LNCaP clone FGC (cell line): ENCODE results near the gene MS4A14.

Source experiments
- DNase-seq: peaks from one replicate; pipeline ENCODE4 v3.0.0-alpha.2; 2011; ENCODE audit warnings: low read depth
- H3K4me3 ChIP-seq: 2 replicates; pipeline ENCODE4 v1.5.1; 2011; ENCODE audit warnings: mild to moderate bottlenecking, low read depth, low read length, control low read depth
- TF ChIP-seq, protein P1 (sequence below): IDR thresholded peaks from 2 replicates; pipeline ENCODE4 v1.5.1; 2012; ENCODE audit warnings: mild to moderate bottlenecking; ENCODE audit not compliant: control insufficient read depth, insufficient read depth; ENCODE audit errors: extremely low read depth

Gene MS4A14

DNA sequence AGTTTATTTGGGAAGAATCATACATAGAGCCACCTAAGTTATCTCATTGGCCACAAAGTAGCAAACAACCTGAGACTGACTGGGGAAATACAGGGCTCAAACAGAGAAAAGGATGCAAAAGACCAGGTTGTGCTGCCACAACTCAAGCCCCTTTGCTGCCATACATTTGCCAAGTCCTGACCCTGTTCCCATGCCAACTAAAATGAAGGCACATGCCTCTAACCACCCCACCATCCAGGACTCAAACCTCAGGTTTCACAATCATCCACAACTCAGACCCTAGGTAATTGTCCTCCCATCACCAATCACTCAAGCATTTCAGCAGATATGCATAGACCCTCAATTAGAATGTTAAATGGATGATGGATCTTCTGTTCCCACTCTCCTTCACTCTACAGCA lies 58.0 kb downstream of the MS4A14 start:
- DNase-seq = no peak
- no peak overlapping the region for H3K4me3 ChIP-seq

DNA sequence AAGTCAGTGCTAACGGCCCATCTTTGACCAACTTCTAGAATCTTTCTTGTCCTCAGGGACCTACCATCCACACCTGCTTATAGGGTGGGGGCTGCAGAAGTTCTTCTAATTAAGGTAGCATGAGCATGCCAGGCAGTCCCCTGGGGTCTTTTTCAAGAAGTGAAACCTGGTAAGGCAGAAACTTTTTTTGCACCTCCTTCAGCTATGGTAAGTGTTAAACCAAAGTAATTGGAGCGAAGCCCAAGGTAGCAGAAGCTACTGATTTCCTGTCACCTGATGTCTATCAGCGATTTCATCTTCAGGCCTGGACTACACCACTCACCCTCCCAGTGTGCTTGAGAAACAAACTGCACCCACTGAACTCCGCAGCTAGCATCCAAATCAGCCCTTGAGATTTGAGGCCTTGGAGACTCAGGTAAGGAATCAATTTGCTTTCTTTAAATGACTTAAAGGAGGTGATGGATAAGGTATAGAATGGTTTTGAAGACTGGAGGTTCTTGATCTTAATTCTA lies 59.3 kb downstream of the MS4A14 start, which contains the start of gene MS4A1:
MS4A1 (plus strand) TSS at position 317 of the 512 bp plus-strand sequence. CDS start 6,528 bp downstream, outside the sequence.
- H3K4me3 ChIP-seq = no peak within 1 kb of the TSS
- no peak for DNase-seq
- TF ChIP-seq, protein P1, sequence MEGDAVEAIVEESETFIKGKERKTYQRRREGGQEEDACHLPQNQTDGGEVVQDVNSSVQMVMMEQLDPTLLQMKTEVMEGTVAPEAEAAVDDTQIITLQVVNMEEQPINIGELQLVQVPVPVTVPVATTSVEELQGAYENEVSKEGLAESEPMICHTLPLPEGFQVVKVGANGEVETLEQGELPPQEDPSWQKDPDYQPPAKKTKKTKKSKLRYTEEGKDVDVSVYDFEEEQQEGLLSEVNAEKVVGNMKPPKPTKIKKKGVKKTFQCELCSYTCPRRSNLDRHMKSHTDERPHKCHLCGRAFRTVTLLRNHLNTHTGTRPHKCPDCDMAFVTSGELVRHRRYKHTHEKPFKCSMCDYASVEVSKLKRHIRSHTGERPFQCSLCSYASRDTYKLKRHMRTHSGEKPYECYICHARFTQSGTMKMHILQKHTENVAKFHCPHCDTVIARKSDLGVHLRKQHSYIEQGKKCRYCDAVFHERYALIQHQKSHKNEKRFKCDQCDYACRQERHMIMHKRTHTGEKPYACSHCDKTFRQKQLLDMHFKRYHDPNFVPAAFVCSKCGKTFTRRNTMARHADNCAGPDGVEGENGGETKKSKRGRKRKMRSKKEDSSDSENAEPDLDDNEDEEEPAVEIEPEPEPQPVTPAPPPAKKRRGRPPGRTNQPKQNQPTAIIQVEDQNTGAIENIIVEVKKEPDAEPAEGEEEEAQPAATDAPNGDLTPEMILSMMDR = no peak

More for the DNA sequence above, 58.0 kb downstream of the MS4A14 start:
- TF ChIP-seq, protein P1 = no peak

DNA sequence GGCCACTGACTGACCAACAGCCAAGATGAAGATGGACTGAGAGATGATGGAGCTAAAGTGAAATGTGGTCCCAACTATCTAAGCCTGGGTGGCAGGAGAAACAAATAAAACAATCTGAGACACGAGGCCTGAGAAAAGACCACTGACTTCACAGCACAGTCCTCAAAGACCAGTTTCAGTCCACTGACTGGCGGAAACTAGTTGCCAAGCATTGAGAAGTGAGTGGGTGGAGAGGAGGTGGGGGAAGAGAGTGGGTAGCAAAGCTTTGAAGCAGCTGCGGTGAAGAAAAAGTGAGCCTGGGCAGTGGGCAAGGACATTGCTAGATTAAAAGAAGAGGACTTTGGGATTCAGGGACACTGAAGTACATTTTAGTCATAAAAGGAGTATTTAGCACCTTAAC lies 61.3 kb downstream of the MS4A14 start:
- DNase-seq = no peak
- TF ChIP-seq, protein P1 = no peak
- H3K4me3 ChIP-seq = no peak overlapping the region

DNA sequence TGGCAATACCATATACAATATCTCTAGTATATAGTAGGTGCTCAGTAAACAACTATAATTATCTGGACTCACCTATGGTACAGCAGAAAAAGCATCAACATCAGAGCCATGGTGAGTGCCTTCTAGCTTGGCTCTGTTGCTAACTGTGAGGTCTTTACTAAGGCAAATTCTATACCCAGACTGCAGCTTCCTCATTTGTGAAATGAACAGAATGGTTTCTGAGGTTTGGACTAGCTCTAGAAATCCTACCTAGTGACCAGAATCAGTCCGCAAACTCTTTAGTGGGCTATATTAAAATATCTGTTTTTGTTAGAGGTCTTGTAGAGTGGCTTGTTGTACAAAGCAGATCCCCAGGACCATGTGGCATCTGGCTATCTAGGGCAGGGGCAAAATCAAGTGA lies 63.1 kb downstream of the MS4A14 start:
- no peak overlapping the region for H3K4me3 ChIP-seq
- no peak for DNase-seq
- TF ChIP-seq, protein P1 = no peak
